Measurements from ENCODE around the gene MAP7. TPM values are rescaled to one million over a fixed set of nuclear protein-coding genes. Genes with fewer than 3 reads are reported as not detected.
A peak's percentile ranks its signal among the peaks of the same experiment; 100 is the strongest.

The MAP7 gene
- total and polyA plus RNA-seq, 2 donors (not counting 3 experiments of a cell fraction or from before 2014, with no cell fraction given): 0.07 to 0.42 TPM

DNA sequence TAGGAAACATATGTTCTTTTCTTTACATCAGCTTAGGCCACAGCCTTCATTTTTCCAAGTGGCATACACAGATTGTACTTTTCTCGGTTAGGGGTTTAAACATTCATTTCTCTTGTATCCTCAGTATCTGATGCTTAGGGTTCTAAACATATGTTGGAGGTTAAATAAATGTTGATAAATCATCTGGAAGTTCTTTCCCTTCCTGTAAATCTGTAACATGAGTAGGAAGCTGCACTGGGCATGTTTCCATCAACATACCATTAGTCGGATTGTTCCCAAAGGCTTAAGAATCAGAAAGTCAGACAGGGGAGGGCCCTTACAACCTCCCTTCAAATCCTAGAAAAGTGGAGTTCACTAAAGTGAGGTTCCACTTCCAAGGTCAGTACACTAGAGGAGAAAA lies 205.8 kb downstream of the MAP7 start:
- TF ChIP-seq POLR2A (IDR thresholded peaks at IDR 0.05; ENCODE audit: low read depth, low read length): no peak
- TF ChIP-seq POLR2AphosphoS5 (IDR thresholded peaks at IDR 0.05; ENCODE audit: insufficient read depth, low read depth, low read length): no peak
- TF ChIP-seq MYC (IDR thresholded peaks at IDR 0.05; ENCODE audit: low read depth, low read length): no peak
- TF ChIP-seq GATA2 (IDR thresholded peaks at IDR 0.05; ENCODE audit: insufficient read depth, insufficient read length, low read depth, low read length): no peak
- Histone ChIP-seq H4K20me1 (replicated peaks; ENCODE audit: control insufficient read depth, extremely low read depth, insufficient read depth, low read length) (no peaks in the 10 kb centered on the region), H3K4me2 (ENCODE audit: insufficient read depth, low read length) (no peak overlapping the region), H3K27ac (ENCODE audit: insufficient read depth, low read depth, low read length) (no peak overlapping the region), H3K9me1 (replicated peaks; ENCODE audit: control insufficient read depth, extremely low read depth, insufficient read depth, low read length) (no peaks in the 10 kb centered on the region), H3K4me3 (replicated peaks in 1 of 3; ENCODE audit: insufficient read depth in 1 of 3, low read depth in 1 of 3, low read length in 3 of 3) (no peak overlapping the region), H3K9me3 (replicated peaks; ENCODE audit: control insufficient read depth, insufficient read depth, low read length) (no peaks in the 10 kb centered on the region), H3K9ac (replicated peaks; ENCODE audit: extremely low read depth, insufficient read depth, low read length) (no peak overlapping the region), H3K36me3 (ENCODE audit: control insufficient read depth in 2 of 2, extremely low read depth in 1 of 2, insufficient read depth in 2 of 2, low read length in 2 of 2) (no peaks in the 10 kb centered on the region), H3K4me1 (ENCODE audit: control insufficient read depth, extremely low read depth, insufficient read depth, low read length) (no peaks in the 10 kb centered on the region), H3K79me2 (ENCODE audit: control insufficient read depth, insufficient read depth, low read length) (no peaks in the 10 kb centered on the region), H3K27me3 (ENCODE audit: control insufficient read depth in 2 of 2, insufficient read depth in 2 of 2, low read length in 2 of 2) (no peaks in the 10 kb centered on the region), H2AFZ (ENCODE audit: low read depth, low read length) (no peak overlapping the region)
- ChIA-PET POLR2A (no interaction called here), CTCF (interaction anchor here (1.8 kb wide), 1 partner anchor 27 kb away, joined by 4 read pairs; no protein-coding TSS in a partner anchor)
- FAIRE-seq (no peak), DNase-seq (ENCODE audit: low read depth, low spot score) (peak; percentile 67)
- dilution Hi-C loops (cut with MboI; ENCODE audit: extremely low pct_ligation_motif_present, low sequenced_read_pairs) (no loop called here), intact Hi-C loops (cut with micrococcal nuclease) (no loop called here)
- no TSS peak for BruUV-seq (replicated peaks)

DNA sequence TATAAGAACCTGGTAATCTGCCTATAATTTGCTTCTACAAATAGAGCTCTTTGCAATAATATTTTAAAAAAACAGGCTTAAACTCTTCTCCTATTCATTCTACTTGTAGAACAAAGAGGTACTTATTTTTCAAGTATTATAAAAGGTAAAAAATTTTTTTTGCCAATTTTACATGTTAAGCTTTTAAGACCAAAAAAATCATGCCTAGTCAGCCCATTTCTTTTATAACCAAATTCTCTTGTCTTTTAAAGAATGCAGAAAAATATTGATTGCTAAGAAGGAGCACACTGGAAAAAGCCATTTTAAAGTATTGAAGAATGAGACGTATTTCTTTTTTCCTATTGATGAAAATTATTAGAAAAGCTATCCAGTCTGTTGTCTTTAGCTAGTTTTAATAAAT lies 206.5 kb downstream of the MAP7 start:
- Histone ChIP-seq H3K9me3 (replicated peaks; ENCODE audit: control insufficient read depth, insufficient read depth, low read length) (no peaks in the 10 kb centered on the region), H2AFZ (ENCODE audit: low read depth, low read length) (no peak overlapping the region), H3K36me3 (ENCODE audit: control insufficient read depth in 2 of 2, extremely low read depth in 1 of 2, insufficient read depth in 2 of 2, low read length in 2 of 2) (no peaks in the 10 kb centered on the region), H3K27ac (ENCODE audit: insufficient read depth, low read depth, low read length) (no peak overlapping the region), H4K20me1 (replicated peaks; ENCODE audit: control insufficient read depth, extremely low read depth, insufficient read depth, low read length) (no peaks in the 10 kb centered on the region), H3K79me2 (ENCODE audit: control insufficient read depth, insufficient read depth, low read length) (no peaks in the 10 kb centered on the region), H3K4me1 (ENCODE audit: control insufficient read depth, extremely low read depth, insufficient read depth, low read length) (no peaks in the 10 kb centered on the region), H3K9ac (replicated peaks; ENCODE audit: extremely low read depth, insufficient read depth, low read length) (no peak overlapping the region), H3K4me3 (replicated peaks in 1 of 3; ENCODE audit: insufficient read depth in 1 of 3, low read depth in 1 of 3, low read length in 3 of 3) (no peak overlapping the region), H3K9me1 (replicated peaks; ENCODE audit: control insufficient read depth, extremely low read depth, insufficient read depth, low read length) (no peaks in the 10 kb centered on the region), H3K27me3 (ENCODE audit: control insufficient read depth in 2 of 2, insufficient read depth in 2 of 2, low read length in 2 of 2) (no peaks in the 10 kb centered on the region), H3K4me2 (ENCODE audit: insufficient read depth, low read length) (no peak overlapping the region)
- POLR2A ChIA-PET: no interaction called here
- intact Hi-C loops (cut with micrococcal nuclease) (no loop called here), dilution Hi-C loops (cut with MboI; ENCODE audit: extremely low pct_ligation_motif_present, low sequenced_read_pairs) (no loop called here)
- no peak for TF ChIP-seq EZH2 (IDR thresholded peaks at IDR 0.05; ENCODE audit: borderline replicate concordance, low read depth, low read length, severe bottlenecking)
- no peak for TF ChIP-seq GATA2 (IDR thresholded peaks at IDR 0.05; ENCODE audit: insufficient read depth, insufficient read length, low read depth, low read length)
- no peak for TF ChIP-seq POLR2AphosphoS5 (IDR thresholded peaks at IDR 0.05; ENCODE audit: insufficient read depth, low read depth, low read length)
- no peak for TF ChIP-seq JUN (IDR thresholded peaks at IDR 0.05; ENCODE audit: borderline replicate concordance, insufficient read depth, insufficient read length, low read depth)
- no peak for TF ChIP-seq POLR2A (IDR thresholded peaks at IDR 0.05; ENCODE audit: low read depth, low read length)
- TF ChIP-seq, protein P1, sequence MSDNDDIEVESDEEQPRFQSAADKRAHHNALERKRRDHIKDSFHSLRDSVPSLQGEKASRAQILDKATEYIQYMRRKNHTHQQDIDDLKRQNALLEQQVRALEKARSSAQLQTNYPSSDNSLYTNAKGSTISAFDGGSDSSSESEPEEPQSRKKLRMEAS (IDR thresholded peaks at IDR 0.05; ENCODE audit: insufficient read depth, insufficient read length): no peak
- no peak for TF ChIP-seq FOS (IDR thresholded peaks at IDR 0.05; ENCODE audit: borderline replicate concordance, insufficient read depth, low read length)
- no peak for TF ChIP-seq MYC (IDR thresholded peaks at IDR 0.05; ENCODE audit: low read depth, low read length)
- TF ChIP-seq CTCF (IDR thresholded peaks at IDR 0.05; ENCODE audit: extremely low read depth in 1 of 2, insufficient read depth in 1 of 2, low read depth in 1 of 2, low read length in 2 of 2): no peak
- no peak for FAIRE-seq
- no TSS peak for BruUV-seq (replicated peaks)
- CTCF ChIA-PET: interaction anchor here (0.9 to 1.8 kb wide), 2 partner anchors 14 to 27 kb away, joined by 3 to 4 read pairs; no protein-coding TSS in a partner anchor
- no peak for DNase-seq (ENCODE audit: low read depth, low spot score)
